Suprapubic skin (tissue), 4 donors: ENCODE measurements around the gene LCTL. TPM values are rescaled to one million over a fixed set of nuclear protein-coding genes. Genes with fewer than 3 reads are reported as not detected.

ENCODE experiments used
- DNase-seq, 2 donors: peaks; one replicate each; pipeline ENCODE4 v3.0.0-alpha.2; 2019; ENCODE audit warnings: low spot score in 2 of 2
- H3K27ac ChIP-seq: fragments of 200-600 bp; sonication (generic); one replicate; pipeline ENCODE4 v1.5.1; 2019
- H3K27me3 ChIP-seq: fragments of 200-600 bp; sonication (generic); one replicate; pipeline ENCODE4 v1.5.1; 2019
- H3K36me3 ChIP-seq: fragments of 200-600 bp; sonication (generic); one replicate; pipeline ENCODE4 v1.5.1; 2019
- H3K4me1 ChIP-seq: fragments of 200-600 bp; sonication (generic); one replicate; pipeline ENCODE4 v1.5.1; 2019
- H3K4me3 ChIP-seq: fragments of 200-600 bp; sonication (generic); one replicate; pipeline ENCODE4 v1.5.1; 2019; ENCODE audit warnings: mild to moderate bottlenecking
- H3K9me3 ChIP-seq: fragments of 200-600 bp; sonication (generic); one replicate; pipeline ENCODE4 v1.5.1; 2019
- EP300 ChIP-seq: sonication (generic); formaldehyde crosslinking; IDR thresholded peaks from one replicate; pipeline ENCODE4 v1.6.1; 2017; ENCODE audit warnings: antibody characterized with exemption
- POLR2A ChIP-seq, 2 donors: fragments of 450-650 bp; IDR thresholded peaks; one replicate each; pipeline ENCODE4 v1.6.1; 2017; ENCODE audit warnings: antibody characterized with exemption in 2 of 2, mild to moderate bottlenecking in 2 of 2, moderate library complexity in 2 of 2
- POLR2AphosphoS5 ChIP-seq, 3 donors: sonication (generic); formaldehyde crosslinking; IDR thresholded peaks; one replicate each; pipeline ENCODE4 v1.6.1; 2017; ENCODE audit warnings: antibody characterized with exemption in 3 of 3
- WGBS: methylation state at CpG from one replicate; pipeline ENCODE4 v1.1.5; 2018; 5-methylcytosine and 5-hydroxymethylcytosine counted together
- total RNA-seq, 4 donors: library from RNA; depleted of rRNA; stranded (reverse); fragments of >200 nt; gene quantifications; one replicate each; pipeline ENCODE4 v1.1.0, GENCODE V29; 2016
- TF ChIP-seq, protein P1 (sequence below), 2 donors: fragments of 200-600 bp in 1 of 2; fragments of 450-650 bp in 1 of 2; sonication (generic) in 1 of 2; IDR thresholded peaks; one replicate each; pipeline ENCODE4 v1.5.1; 2016 to 2019; ENCODE audit warnings: antibody characterized with exemption in 2 of 2, mild to moderate bottlenecking in 1 of 2, moderate library complexity in 1 of 2

The LCTL gene, protein sequence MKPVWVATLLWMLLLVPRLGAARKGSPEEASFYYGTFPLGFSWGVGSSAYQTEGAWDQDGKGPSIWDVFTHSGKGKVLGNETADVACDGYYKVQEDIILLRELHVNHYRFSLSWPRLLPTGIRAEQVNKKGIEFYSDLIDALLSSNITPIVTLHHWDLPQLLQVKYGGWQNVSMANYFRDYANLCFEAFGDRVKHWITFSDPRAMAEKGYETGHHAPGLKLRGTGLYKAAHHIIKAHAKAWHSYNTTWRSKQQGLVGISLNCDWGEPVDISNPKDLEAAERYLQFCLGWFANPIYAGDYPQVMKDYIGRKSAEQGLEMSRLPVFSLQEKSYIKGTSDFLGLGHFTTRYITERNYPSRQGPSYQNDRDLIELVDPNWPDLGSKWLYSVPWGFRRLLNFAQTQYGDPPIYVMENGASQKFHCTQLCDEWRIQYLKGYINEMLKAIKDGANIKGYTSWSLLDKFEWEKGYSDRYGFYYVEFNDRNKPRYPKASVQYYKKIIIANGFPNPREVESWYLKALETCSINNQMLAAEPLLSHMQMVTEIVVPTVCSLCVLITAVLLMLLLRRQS
- under 1 TPM in 1 of 4 donors, not detected in 3; 0.23 TPM for total RNA-seq

DNA sequence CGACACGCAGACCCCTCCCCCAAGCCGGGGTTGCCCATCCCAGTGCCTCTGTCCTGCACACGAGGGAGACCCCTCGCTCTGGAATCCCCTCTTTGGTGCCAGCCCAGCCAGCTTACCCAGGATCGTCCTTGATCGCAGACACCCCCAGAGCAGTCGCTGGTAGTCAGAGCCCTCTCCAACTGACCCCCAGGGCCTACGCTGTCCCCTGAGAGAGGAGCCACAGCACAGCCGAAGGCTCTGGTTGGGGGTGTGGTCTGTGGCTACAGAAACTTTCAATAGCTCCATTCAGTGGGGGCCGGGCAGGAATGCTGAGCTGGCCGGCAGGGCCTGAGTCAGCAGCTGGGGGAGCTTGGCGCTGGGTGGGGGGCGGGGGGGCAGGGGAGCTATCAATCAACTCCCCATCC, at the start of gene LCTL:
Gene LCTL (minus strand): TSS at position 258 of the 404 bp plus-strand sequence. CDS start 633 bp downstream, outside the sequence.
- no peaks in the 10 kb centered on the region for H3K9me3 ChIP-seq
- no peak for TF ChIP-seq POLR2A (IDR thresholded peaks at IDR 0.05)
- TF ChIP-seq, protein P1, sequence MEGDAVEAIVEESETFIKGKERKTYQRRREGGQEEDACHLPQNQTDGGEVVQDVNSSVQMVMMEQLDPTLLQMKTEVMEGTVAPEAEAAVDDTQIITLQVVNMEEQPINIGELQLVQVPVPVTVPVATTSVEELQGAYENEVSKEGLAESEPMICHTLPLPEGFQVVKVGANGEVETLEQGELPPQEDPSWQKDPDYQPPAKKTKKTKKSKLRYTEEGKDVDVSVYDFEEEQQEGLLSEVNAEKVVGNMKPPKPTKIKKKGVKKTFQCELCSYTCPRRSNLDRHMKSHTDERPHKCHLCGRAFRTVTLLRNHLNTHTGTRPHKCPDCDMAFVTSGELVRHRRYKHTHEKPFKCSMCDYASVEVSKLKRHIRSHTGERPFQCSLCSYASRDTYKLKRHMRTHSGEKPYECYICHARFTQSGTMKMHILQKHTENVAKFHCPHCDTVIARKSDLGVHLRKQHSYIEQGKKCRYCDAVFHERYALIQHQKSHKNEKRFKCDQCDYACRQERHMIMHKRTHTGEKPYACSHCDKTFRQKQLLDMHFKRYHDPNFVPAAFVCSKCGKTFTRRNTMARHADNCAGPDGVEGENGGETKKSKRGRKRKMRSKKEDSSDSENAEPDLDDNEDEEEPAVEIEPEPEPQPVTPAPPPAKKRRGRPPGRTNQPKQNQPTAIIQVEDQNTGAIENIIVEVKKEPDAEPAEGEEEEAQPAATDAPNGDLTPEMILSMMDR (IDR thresholded peaks at IDR 0.05), result no peak
- no peak for TF ChIP-seq POLR2AphosphoS5 (IDR thresholded peaks at IDR 0.05)
- TF ChIP-seq EP300, result no peak
- no peak within 1 kb of the TSS for H3K27ac ChIP-seq
- H3K4me1 ChIP-seq, result no peaks in the 10 kb centered on the region
- no peaks in the 10 kb centered on the region for H3K36me3 ChIP-seq
- H3K4me3 ChIP-seq, result no peak within 1 kb of the TSS
- 64% methylated on average over 12 of the region's 14 CpGs for WGBS
- no peak for DNase-seq
- H3K27me3 ChIP-seq, result no peaks in the 10 kb centered on the region

DNA sequence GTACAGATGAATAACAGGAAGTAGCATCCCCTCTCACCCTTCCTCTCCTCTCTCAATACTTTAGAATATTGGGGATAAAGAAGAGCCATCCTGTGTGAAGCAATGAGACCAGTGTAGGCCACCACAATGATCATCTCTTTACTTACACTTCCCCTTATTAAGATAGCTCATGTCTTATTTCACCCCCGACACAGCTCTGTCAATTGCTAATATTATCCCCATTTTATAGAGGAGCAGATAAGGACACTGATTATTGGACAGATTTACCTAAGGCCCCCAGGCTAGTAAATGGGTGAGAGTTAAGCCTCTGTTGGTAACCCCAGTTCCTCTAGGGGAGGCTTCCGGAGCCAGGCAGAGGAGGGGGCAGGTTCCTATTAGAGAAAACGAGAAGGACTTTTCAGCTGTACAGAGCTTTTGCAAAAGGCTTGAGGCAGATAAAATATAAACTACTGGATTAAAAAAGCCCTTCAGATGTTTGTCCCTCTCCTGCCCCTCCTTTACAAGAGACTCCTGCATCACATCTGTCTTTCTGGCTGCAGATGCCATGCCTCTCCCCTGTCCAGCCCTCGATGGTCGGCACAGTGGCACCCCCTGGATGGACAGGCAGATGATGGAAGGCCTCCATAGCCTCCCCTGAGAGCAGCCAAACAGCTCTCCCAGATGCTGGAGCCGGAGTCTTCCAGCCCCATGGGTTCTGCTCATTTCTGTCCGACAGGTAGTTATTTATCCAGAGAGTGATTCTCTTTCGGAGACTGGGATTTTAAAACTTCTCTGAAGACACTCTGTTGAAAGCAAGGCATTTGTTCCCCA, 49.4 kb upstream of the LCTL start:
- no peaks in the 10 kb centered on the region for H3K36me3 ChIP-seq
- H3K27me3 ChIP-seq, result no peaks in the 10 kb centered on the region
- TF ChIP-seq POLR2AphosphoS5 (IDR thresholded peaks at IDR 0.05), result no peak
- no peak for TF ChIP-seq POLR2A (IDR thresholded peaks at IDR 0.05)
- TF ChIP-seq, protein P1 (IDR thresholded peaks at IDR 0.05), result no peak
- no peak for TF ChIP-seq EP300
- 66% methylated on average over 8 of the region's 8 CpGs for WGBS
- no peak overlapping the region for H3K27ac ChIP-seq
- H3K9me3 ChIP-seq, result no peaks in the 10 kb centered on the region
- no peak overlapping the region for H3K4me3 ChIP-seq
- H3K4me1 ChIP-seq, result peaks cover 11% of the 10 kb centered on the region
- DNase-seq, result no peak

DNA sequence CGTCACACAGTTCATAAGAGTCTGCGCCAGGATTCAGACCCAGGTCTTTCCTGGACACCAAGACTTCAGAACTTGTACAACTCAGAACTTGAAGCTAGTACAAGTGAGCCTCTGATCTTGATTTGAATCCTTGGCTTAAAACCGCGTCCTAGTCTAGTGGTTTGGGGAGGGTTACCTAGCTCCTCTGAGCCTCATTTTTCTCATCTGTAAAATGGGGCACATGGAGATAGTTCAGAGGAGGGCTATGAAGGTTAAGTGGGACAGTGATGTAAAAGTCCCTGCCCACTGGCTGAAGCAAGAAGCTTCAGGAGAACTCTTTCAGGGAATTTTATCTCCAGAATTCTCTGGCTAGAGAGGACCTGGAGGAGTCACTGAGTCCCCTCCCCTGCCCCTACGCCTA, 48.7 kb upstream of the LCTL start:
- WGBS, result 97% methylated on average over 5 of the region's 5 CpGs
- Histone ChIP-seq H3K27me3 (no peaks in the 10 kb centered on the region), H3K4me1 (peaks cover 11% of the 10 kb centered on the region), H3K4me3 (no peak overlapping the region), H3K27ac (no peak overlapping the region), H3K9me3 (no peaks in the 10 kb centered on the region), H3K36me3 (no peaks in the 10 kb centered on the region)
- TF ChIP-seq, protein P1 (IDR thresholded peaks at IDR 0.05), result no peak
- TF ChIP-seq POLR2A (IDR thresholded peaks at IDR 0.05), result no peak
- no peak for TF ChIP-seq EP300
- DNase-seq, result no peak

DNA sequence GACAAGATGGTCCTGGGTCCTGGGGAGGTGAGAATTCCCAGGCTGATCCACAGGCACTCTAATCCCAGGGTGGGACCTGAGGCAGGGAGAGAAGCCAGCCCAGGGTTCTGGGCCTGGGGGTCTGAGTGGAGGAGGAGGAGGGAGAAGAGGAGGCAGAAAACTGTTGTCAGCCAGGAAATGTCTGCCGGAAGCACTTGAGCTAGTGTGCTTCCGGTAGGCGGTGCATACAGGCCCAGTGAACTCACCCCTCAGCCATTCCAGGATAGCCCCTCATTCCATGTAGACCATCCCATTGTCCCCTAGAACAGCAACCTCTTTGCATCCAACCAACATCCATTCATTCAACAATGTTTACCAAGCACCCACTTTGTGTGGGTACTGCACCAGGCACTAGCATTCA, 47.9 kb upstream of the LCTL start:
- no peak overlapping the region for H3K27ac ChIP-seq
- WGBS, result 77% methylated on average over 3 of the region's 3 CpGs

More for the DNA sequence above, 47.9 kb upstream of the LCTL start:
- TF ChIP-seq, protein P1 (IDR thresholded peaks at IDR 0.05), result no peak
- no peak for TF ChIP-seq EP300
- no peak for TF ChIP-seq POLR2A (IDR thresholded peaks at IDR 0.05)
- TF ChIP-seq POLR2AphosphoS5 (IDR thresholded peaks at IDR 0.05), result no peak
- no peak overlapping the region for H3K4me3 ChIP-seq
- no peaks in the 10 kb centered on the region for H3K9me3 ChIP-seq
- H3K36me3 ChIP-seq, result no peaks in the 10 kb centered on the region
- peaks cover 11% of the 10 kb centered on the region for H3K4me1 ChIP-seq
- no peak for DNase-seq
- H3K27me3 ChIP-seq, result no peaks in the 10 kb centered on the region
